OCI-M2 (cell line): Measurements from ENCODE around the gene TRIM28.

Experiments
- DNase-seq: peaks from one replicate; lab custom pipeline; 2025; ENCODE audit not compliant: unreplicated experiment; lab: John Stamatoyannopoulos, UW

Gene TRIM28

GRCh38 chr19:58547323-58548312, 3.8 kb downstream of the TRIM28 start:
- DNase-seq, result no peak

GRCh38 chr19:58548859-58549663, 5.2 kb downstream of the TRIM28 start:
- DNase-seq, result no peak

- no peak for DNase-seq
These were observed 5.9 kb downstream of the TRIM28 start for GRCh38 chr19:58549664-58550361.

- no peak for DNase-seq
These were observed 6.7 kb downstream of the TRIM28 start for GRCh38 chr19:58550362-58551122.

GRCh38 chr19:58551123-58551497, 7.2 kb downstream of the TRIM28 start:
- no peak for DNase-seq

- DNase-seq, result no peak
These were observed 8.0 kb downstream of the TRIM28 start for GRCh38 chr19:58551577-58552471.

GRCh38 chr19:58552655-58553054, 8.8 kb downstream of the TRIM28 start:
- DNase-seq, result no peak

- no peak for DNase-seq
These were observed 10.1 kb downstream of the TRIM28 start for GRCh38 chr19:58553799-58554493.

GRCh38 chr19:58554494-58555368, 10.9 kb downstream of the TRIM28 start, which contains the start of gene CHMP2A:
Gene CHMP2A, minus strand, starts transcription at chr19:58555105. Its CDS starts 893 bp downstream, at chr19:58554212.
- no peak for DNase-seq

- DNase-seq, result no peak
These were observed 11.6 kb downstream of the TRIM28 start for GRCh38 chr19:58555369-58555885.

GRCh38 chr19:58555920-58556621, 12.2 kb downstream of the TRIM28 start:
- no peak for DNase-seq

GRCh38 chr19:58556622-58557220, 12.9 kb downstream of the TRIM28 start:
- DNase-seq, result no peak

GRCh38 chr19:58557221-58558065, 13.6 kb downstream of the TRIM28 start:
- no peak for DNase-seq

- DNase-seq, result no peak
These were observed 14.3 kb downstream of the TRIM28 start, which contains the start of gene UBE2M for GRCh38 chr19:58558066-58558622. Gene UBE2M, minus strand, starts transcription at chr19:58558611. Its CDS starts 230 bp downstream, at chr19:58558381.

GRCh38 chr19:58558623-58559274, 14.9 kb downstream of the TRIM28 start:
- DNase-seq, result no peak
